K562 treated with DMSO at 1 percent for 12 hours (cell line): ENCODE results near the gene SCN7A. TPM values are rescaled to one million over a fixed set of nuclear protein-coding genes. Genes with fewer than 3 reads are reported as not detected.

Experiments used
- total RNA-seq: library from RNA; unstranded; fragments of 300-600 nt; gene quantifications from 2 replicates; pipeline ENCODE4 v1.2.3, GENCODE V29; 2022; ENCODE audit not compliant: insufficient read depth

Gene SCN7A
- total RNA-seq = not detected in 2 replicates

DNA sequence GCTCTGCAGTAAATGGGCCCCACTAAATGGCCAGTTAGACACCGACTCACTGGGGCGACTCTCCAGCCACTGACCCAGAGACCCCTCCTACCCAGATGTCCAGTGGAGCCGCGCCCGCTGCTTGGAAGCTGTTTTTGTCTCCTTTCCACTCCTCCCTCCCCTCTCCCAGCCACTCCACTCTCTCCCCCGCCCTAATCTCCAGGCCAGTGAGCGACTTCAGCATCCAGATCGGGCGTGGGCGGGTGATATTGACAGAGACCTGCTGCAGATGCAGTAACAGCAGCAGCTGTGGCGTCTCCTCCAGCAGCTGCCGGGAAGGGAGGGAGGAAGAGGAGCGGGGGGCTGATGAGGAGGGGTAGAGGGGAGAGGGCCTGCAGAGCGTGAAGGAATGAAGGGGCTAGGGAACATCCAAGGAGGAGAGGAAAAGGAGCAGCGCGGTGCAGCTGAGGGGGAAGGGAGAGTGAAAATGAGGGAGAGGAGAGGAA is at the start of gene SCN7A:
SCN7A (minus strand) TSS at position 110 of the 485 bp plus-strand sequence. CDS start 16,553 bp downstream, outside the sequence.

DNA sequence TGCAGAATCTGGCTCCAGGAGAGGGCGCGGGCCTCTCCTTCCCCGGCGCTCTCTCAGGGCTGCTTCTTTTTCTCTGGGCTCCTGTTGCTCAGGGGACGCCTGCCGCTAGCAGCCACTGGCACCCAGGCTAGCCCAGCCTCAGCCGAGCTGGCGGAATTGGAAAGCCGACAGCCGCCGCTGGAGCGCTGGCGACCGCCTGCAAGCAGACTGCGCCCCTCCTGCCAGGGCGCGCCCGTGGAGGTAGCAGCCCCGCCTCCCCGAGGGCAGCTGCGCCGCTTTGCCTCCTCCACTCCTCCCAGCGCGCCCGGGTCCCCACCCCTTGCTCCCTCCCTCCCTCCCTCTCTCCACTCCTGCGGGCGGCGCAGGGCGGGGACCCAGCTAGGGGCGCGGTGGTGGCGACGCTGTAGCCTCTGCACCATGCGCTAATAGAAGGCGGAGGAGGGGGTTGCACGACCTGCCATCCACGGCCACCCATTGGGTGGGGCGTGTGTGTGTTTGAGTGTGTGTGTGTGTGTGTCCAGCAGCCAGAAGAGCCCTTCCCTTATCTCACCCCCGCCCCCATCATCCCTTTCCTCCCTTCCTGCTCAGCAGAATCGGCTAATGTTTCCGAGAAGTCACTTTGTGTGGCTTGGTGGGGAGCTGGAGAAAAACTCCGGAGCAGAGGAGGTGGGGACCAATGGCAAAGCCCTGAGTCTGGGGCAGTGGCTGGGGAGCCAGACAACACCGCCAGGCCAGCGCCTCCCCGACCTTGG is 118.1 kb downstream of the SCN7A start, which contains the start of gene SCN9A:
SCN9A (minus strand) TSS at position 209 of the 752 bp plus-strand sequence. CDS start 64,188 bp downstream, outside the sequence.

Other genes with a start within 250 kb of the SCN7A start
- gene SCN9A, start 118.3 kb downstream of the SCN7A start, total RNA-seq = 5.0 and 22.8 TPM in 2 replicates